HG03432 (cell line): ENCODE results near the gene RNGTT.
"Not testable (repeated sequence)": the region's sequence is repeated elsewhere in the genome, so short reads cannot be mapped to it uniquely, and the experiment has no call there.

ENCODE experiments used
- ATAC-seq: cut with Tn5 transposase; IDR thresholded peaks from one replicate; pipeline ENCODE4 v1.9.1; 2021; ENCODE audit warnings: mild to moderate bottlenecking, moderate library complexity; ENCODE audit not compliant: unreplicated experiment

Gene RNGTT

DNA sequence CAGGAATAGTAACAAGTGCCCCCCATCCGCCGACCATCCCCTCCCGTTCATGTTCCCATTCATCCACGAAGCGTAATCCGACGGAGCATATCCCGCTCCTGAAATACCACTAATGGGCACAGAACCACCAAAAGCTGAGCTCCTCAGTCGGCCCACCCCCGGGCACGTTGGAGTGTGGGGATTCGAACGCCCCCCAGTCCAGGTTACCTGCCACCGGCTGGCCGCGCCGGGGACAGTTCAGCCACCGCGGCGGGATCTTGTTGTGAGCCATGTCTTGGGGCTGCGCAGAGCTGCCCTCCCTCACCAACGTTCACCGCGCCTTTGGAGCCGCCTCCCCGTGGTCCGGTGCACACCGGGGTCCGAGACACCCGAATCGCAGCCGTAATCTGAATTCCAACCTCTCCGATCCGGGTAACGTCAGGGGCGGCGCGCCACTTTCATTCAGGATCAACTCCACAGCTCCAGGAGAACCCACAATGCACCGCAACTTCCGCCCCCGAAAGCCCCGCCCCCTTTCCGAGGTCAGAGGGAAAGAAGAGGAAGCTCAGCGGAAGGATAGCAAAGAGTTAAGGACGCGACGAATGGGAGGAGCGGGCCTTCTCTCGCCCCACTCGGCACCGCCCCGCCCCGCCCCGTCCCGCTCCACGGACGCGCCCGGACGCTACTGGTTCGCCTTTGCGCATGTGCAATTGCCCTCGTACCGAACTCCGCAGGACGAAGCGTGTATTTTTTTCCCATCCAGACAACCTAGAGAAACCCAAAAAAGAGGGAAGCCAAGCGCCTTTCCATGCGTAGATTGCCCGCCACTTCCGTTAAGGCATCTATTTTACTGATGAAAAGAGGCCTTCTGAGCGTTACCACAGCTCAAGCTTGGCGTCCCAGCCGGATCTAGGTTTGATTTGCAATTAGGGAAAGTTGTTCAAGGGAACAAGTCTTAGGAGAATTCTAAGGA is at the start of gene RNGTT:
Gene RNGTT (minus strand): TSS at position 480 of the 952 bp plus-strand sequence. CDS start 209 bp downstream, at position 271.
- peak; percentile 99 for ATAC-seq

- no peak for ATAC-seq
These were observed 48.0 kb upstream of the RNGTT start for GRCh38 chr6:89011436-89011835.

- no peak for ATAC-seq
These were observed 47.4 kb upstream of the RNGTT start for GRCh38 chr6:89010825-89011224.

GRCh38 chr6:89009624-89010059 is 46.2 kb upstream of the RNGTT start:
- no peak for ATAC-seq

GRCh38 chr6:89008815-89009374 is 45.5 kb upstream of the RNGTT start:
- ATAC-seq: no peak

GRCh38 chr6:89008001-89008814 is 44.8 kb upstream of the RNGTT start:
- no peak for ATAC-seq

DNA sequence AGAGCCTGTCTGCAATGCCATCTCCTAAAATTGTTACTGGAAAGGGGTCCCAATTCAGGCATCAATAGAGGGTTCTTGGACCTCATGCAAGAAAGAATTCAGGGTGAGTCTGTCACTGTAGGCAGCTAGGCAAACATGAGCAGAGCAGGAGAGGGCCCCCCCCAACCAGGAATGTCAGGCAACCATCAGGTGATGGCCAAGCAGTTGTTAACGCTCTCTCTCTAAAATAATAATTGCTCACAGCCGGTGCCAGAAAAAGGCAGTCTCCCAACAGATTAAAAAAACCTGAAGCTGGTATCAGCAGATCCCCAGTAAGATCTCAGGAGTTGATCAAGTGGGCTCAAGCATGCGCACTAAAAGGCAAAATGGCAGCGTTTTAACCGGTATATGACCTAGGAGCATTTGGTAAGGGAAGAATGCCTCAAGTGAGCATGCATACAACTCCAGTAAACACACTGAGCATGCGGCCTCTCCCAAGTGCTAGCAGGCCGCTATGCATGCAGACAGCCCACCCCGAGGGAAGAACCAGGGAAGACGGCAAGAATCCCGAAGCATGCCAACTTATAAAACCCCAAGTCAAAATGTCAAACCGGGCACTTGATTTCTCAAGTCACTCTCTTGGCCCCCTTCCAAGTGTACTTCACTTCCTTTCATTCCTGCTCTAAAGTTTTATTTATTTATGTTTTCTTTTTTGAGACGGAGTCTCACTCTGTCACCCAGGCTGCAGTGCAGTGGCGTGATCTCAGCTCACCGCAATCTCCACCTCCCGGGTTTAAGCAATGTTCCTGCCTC is 44.0 kb upstream of the RNGTT start:
- no peak for ATAC-seq

DNA sequence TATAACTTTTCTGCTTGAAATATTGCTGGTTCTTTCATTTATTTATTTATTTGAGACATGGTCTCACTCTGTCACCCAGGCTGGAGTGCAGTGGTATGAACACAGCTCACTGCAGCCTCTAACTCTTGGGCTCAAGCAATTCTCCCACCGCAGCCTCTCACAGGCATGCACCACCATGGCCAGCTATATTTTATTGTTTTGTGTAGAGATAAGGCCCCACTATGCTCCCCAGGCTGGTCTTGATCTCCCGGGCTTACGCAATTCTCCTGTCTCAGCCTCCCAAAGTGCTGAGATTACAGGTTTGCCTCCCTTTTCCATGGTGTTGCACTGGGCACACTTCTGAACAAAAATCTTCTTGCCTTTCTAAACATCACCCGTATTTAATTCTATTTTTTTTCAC is 39.1 kb upstream of the RNGTT start:
- no peak for ATAC-seq

DNA sequence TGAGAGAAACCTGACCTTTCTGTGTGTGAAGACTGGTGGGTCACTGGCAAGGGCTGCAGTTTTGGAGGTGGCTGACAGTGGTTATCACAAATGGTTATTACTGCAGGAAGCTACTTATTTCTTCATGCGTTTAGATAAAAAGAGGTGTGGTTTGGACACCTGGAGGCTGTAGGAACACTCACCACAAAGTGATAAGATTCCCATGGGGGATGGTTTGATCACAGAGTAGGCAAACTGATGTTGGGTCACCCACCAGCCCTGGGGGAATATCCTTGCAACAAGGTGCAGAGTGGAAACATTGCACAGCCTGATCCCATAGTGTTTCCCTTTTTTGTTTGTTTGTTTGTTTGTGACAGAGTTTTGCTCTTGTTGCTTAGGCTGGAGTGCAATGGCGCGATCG is 33.9 kb upstream of the RNGTT start:
- ATAC-seq: no peak

DNA sequence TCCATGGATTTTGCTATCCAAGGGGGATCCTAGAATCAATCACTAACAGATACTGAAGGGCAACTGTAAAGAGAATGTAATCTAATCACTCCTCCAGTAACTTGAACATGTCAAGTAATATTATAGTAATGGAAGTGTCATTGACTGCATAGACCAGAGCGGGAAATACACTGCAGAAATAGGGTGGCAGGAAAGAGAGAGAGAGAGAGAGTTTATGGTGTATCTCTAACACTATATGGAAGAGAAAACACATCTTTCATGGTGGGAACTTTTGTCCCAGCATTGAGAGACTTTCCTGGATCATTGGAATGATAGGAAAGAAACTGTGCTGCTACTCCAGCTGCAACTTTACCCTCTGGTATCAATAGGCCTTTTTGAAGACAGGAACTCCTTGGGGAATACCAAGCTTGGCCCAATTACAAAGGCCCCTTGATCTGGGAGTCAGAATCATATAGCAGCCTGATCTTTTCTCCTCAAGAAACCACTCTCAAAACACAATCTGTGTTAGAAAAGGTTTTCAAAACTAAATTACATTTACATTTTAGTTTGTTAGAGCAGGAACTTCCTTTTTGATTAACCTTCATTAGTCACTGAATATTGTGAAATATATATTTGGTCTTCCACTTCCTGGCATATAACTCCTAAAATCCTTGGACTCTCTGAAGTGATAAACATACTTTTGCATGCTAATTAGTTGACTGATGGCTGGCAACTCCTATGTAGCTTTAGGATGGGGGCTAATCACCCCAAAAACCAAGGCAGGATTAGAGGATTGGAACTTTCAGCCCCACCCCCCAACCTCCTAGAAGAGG is 29.5 kb upstream of the RNGTT start:
- no peak for ATAC-seq

- ATAC-seq: no peak
These were observed 25.8 kb upstream of the RNGTT start for GRCh38 chr6:88989215-88989614.

- ATAC-seq: no peak
These were observed 24.5 kb upstream of the RNGTT start for GRCh38 chr6:88987922-88988321.

- ATAC-seq: no peak
These were observed 22.5 kb upstream of the RNGTT start for GRCh38 chr6:88985901-88986300.

DNA sequence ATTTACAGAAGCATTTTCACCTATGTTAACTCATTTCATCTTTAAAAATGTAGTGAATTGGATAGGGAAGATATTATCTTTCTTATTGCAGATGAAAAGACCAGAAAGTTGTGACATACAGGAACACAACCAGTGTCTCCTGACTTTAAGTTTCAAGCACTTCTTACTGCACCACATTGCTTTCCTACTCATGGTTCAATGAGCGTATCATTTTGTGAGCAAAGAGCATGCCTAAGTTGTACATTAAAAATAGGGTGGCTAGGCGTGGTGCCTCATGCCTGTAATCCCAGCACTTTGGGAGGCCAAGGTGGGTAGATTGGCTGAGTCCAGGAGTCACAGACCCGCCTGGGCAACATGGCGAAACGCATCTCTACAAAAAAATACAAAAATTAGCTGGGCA is 21.2 kb upstream of the RNGTT start:
- no peak for ATAC-seq

GRCh38 chr6:88984152-88984551 is 20.7 kb upstream of the RNGTT start:
- ATAC-seq: no peak

GRCh38 chr6:88983532-88983931 is 20.1 kb upstream of the RNGTT start:
- no peak for ATAC-seq

DNA sequence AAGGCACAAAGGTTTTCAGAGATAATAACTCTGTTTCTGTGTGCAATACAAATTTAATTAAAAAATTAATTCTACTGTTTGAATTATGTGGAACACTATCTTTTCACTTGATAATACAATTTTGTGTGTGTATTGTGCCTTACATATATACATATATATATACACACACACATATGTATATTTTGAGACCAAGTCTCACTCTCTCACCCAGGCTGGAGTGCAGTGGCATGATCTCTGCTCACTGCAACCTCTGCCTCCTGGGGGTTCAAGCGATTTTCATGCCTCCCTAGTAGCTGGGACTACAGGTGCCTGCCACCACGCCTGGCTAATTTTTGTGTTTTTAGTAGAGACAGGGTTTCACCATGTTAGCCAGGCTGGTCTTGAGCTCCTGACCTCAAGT is 19.7 kb upstream of the RNGTT start:
- not testable (repeated sequence) for ATAC-seq

GRCh38 chr6:88982720-88983119 is 19.3 kb upstream of the RNGTT start:
- ATAC-seq: no peak

DNA sequence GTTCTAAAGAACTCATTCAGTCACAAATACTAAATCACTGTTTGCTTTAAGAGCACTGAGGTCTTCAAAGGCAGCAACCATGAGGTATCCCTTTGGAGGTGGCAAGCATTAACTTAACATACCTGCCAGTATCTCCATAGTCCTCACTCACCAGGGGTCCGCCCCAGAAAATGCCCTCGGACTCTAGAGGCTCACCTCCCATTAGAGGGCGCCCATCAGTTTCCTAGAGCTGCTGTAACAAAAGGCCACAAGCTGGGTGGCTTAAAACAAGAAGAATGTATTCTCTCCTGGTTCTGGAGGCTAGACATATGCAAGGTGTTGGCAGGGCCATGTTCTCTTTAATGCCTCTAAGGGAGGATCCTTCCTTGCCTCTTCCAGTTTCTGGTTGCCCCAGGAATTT is 12.0 kb upstream of the RNGTT start:
- no peak for ATAC-seq
